H9 (cell line): ENCODE results near the gene C1QTNF9. TPM values are rescaled to one million over a fixed set of nuclear protein-coding genes. Genes with fewer than 3 reads are reported as not detected.

Experiments used
- DNase-seq: peaks from one replicate; pipeline ENCODE4 v3.0.0-alpha.2; 2017
- H2AFZ ChIP-seq: one replicate; pipeline ENCODE4 v1.6.1; 2013; ENCODE audit warnings: mild to moderate bottlenecking, low read length, control low read depth, moderate library complexity
- H2AK5ac ChIP-seq: 2 replicates; pipeline ENCODE4 v1.6.1; 2013; ENCODE audit warnings: low read length, control low read depth, mixed read lengths; ENCODE audit not compliant: insufficient read length
- H2BK120ac ChIP-seq: one replicate; pipeline ENCODE4 v1.6.1; 2013; ENCODE audit warnings: low read depth, mild to moderate bottlenecking, low read length, control low read depth, inconsistent platforms; ENCODE audit not compliant: poor library complexity, severe bottlenecking
- H2BK12ac ChIP-seq: 2 replicates; pipeline ENCODE4 v1.6.1; 2013; ENCODE audit warnings: low read length, control low read depth, mixed read lengths, low read depth; ENCODE audit not compliant: insufficient read length
- H2BK15ac ChIP-seq: 2 replicates; pipeline ENCODE4 v1.6.1; 2013; ENCODE audit warnings: low read depth, low read length, control low read depth
- H2BK20ac ChIP-seq: one replicate; pipeline ENCODE4 v1.6.1; 2013; ENCODE audit warnings: low read depth, mild to moderate bottlenecking, low read length, control low read depth, inconsistent platforms; ENCODE audit not compliant: poor library complexity, severe bottlenecking
- H2BK5ac ChIP-seq: 2 replicates; pipeline ENCODE4 v1.6.1; 2013; ENCODE audit warnings: low read length, control low read depth, mixed read lengths; ENCODE audit not compliant: insufficient read length
- H3K14ac ChIP-seq: 2 replicates; pipeline ENCODE4 v1.6.1; 2013; ENCODE audit warnings: low read length, control low read depth; ENCODE audit not compliant: insufficient read depth
- H3K18ac ChIP-seq: 2 replicates; pipeline ENCODE4 v1.6.1; 2013; ENCODE audit warnings: low read depth, mild to moderate bottlenecking, mixed read lengths, low read length, control low read depth; ENCODE audit not compliant: insufficient read length
- H3K23ac ChIP-seq: 2 replicates; pipeline ENCODE4 v1.6.1; 2013; ENCODE audit warnings: low read length, control low read depth, mixed read lengths, low read depth; ENCODE audit not compliant: insufficient read length
- H3K23me2 ChIP-seq: 2 replicates; pipeline ENCODE4 v1.6.1; 2013; ENCODE audit warnings: low read depth, mild to moderate bottlenecking, mixed read lengths, low read length, control low read depth; ENCODE audit not compliant: insufficient read length, poor library complexity, severe bottlenecking
- H3K27ac ChIP-seq: 2 replicates; pipeline ENCODE4 v1.5.1; 2013; ENCODE audit warnings: low read length, control low read depth, mixed read lengths, low read depth; ENCODE audit not compliant: insufficient read length
- H3K27me3 ChIP-seq: 2 replicates; pipeline ENCODE4 v1.6.1; 2013; ENCODE audit warnings: low read length, control low read depth, inconsistent platforms; ENCODE audit not compliant: insufficient read depth
- H3K4ac ChIP-seq: 2 replicates; pipeline ENCODE4 v1.6.1; 2013; ENCODE audit warnings: low read depth, mild to moderate bottlenecking, control low read depth, inconsistent platforms, low read length, moderate library complexity
- H3K4me1 ChIP-seq: 2 replicates; pipeline ENCODE4 v1.6.1; 2013; ENCODE audit warnings: low read length, control low read depth, inconsistent platforms; ENCODE audit not compliant: insufficient read depth
- H3K4me2 ChIP-seq: 2 replicates; pipeline ENCODE4 v1.6.1; 2013; ENCODE audit warnings: low read length, control low read depth, mixed read lengths; ENCODE audit not compliant: insufficient read length, insufficient read depth
- H3K56ac ChIP-seq: 2 replicates; pipeline ENCODE4 v1.6.1; 2013; ENCODE audit warnings: low read depth, mild to moderate bottlenecking, mixed read lengths, low read length, control low read depth; ENCODE audit not compliant: insufficient read length
- H3K79me1 ChIP-seq: 2 replicates; pipeline ENCODE4 v1.6.1; 2013; ENCODE audit warnings: low read depth, mild to moderate bottlenecking, moderate library complexity, low read length, control low read depth, inconsistent platforms; ENCODE audit not compliant: insufficient read depth, poor library complexity, severe bottlenecking
- H3K79me2 ChIP-seq: 2 replicates; pipeline ENCODE4 v1.6.1; 2013; ENCODE audit warnings: low read length, control low read depth, inconsistent platforms; ENCODE audit not compliant: insufficient read depth
- H3K9ac ChIP-seq: 2 replicates; pipeline ENCODE4 v1.6.1; 2013; ENCODE audit warnings: low read length, control low read depth, mixed read lengths; ENCODE audit not compliant: insufficient read length; ENCODE audit errors: extremely low read depth
- H3K9me3 ChIP-seq: one replicate; pipeline ENCODE4 v1.6.1; 2013; ENCODE audit warnings: low read depth, low read length, inconsistent platforms; ENCODE audit not compliant: control insufficient read depth
- H3T11ph ChIP-seq: one replicate; pipeline ENCODE4 v1.6.1; 2013; ENCODE audit warnings: mild to moderate bottlenecking, low read length, control low read depth, inconsistent platforms
- H4K20me1 ChIP-seq: one replicate; pipeline ENCODE4 v1.6.1; 2013; ENCODE audit not compliant: control insufficient read depth, insufficient read length, insufficient read depth
- H4K5ac ChIP-seq: 2 replicates; pipeline ENCODE4 v1.6.1; 2013; ENCODE audit warnings: low read depth, mild to moderate bottlenecking, mixed read lengths, low read length, control low read depth; ENCODE audit not compliant: insufficient read length
- H4K8ac ChIP-seq: replicated peaks from 2 replicates; pipeline ENCODE4 v1.6.1; 2013; ENCODE audit warnings: low read length, control low read depth, mixed read lengths, low read depth; ENCODE audit not compliant: insufficient read length
- H4K91ac ChIP-seq: 2 replicates; pipeline ENCODE4 v1.6.1; 2013; ENCODE audit warnings: low read depth, mild to moderate bottlenecking, moderate library complexity, mixed read lengths, low read length, control low read depth; ENCODE audit not compliant: insufficient read length
- H3K27ac Mint-ChIP-seq, 3 experiments: 2 replicates in 2 of 3; 3 replicates in 1 of 3; pipeline ENCODE4 v1.8.0; 2020 to 2021; ENCODE audit warnings: mixed read lengths in 3 of 3, mild to moderate bottlenecking in 1 of 3, moderate library complexity in 1 of 3
- H3K27me3 Mint-ChIP-seq: 2 replicates; pipeline ENCODE4 v1.8.0; 2021; ENCODE audit warnings: low read depth, mild to moderate bottlenecking, moderate library complexity, mixed read lengths
- H3K36me3 Mint-ChIP-seq, 3 experiments: 2 replicates in 2 of 3; 3 replicates in 1 of 3; pipeline ENCODE4 v1.8.0; 2020 to 2021; ENCODE audit warnings: low read depth in 3 of 3, mixed read lengths in 3 of 3; ENCODE audit not compliant: insufficient read depth in 1 of 3
- H3K4me1 Mint-ChIP-seq, 2 experiments: 2 replicates each; pipeline ENCODE4 v1.8.0; 2020; ENCODE audit warnings: mixed read lengths in 2 of 2
- H3K4me3 Mint-ChIP-seq, 2 experiments: 2 replicates in 1 of 2; 3 replicates in 1 of 2; pipeline ENCODE4 v1.8.0; 2020 to 2021; ENCODE audit warnings: mild to moderate bottlenecking in 2 of 2, mixed read lengths in 2 of 2, moderate library complexity in 1 of 2
- H3K9me3 Mint-ChIP-seq, 2 experiments: 2 replicates in 1 of 2; 3 replicates in 1 of 2; pipeline ENCODE4 v1.8.0; 2020; ENCODE audit warnings: mild to moderate bottlenecking in 2 of 2, mixed read lengths in 2 of 2, moderate library complexity in 1 of 2
- CTCF ChIP-seq: fragments of 200-600 bp; sonication (generic); conservative IDR thresholded peaks from 3 replicates; pipeline ENCODE4 v1.8.0; 2021; ENCODE audit warnings: antibody characterized with exemption, mild to moderate bottlenecking
- WGBS: extraction: QIAGEN DNeasy Blood & Tissue Kit; methylation state at CpG from one replicate; pipeline ENCODE4 v1.1.7; 2013; ENCODE audit warnings: missing lambda C conversion rate, low lambda C conversion rate, mixed read lengths; ENCODE audit not compliant: insufficient read length; ENCODE audit errors: extremely low coverage; 5-methylcytosine and 5-hydroxymethylcytosine counted together
- total RNA-seq: library from RNA; stranded (reverse); gene quantifications from 2 replicates; pipeline ENCODE4 v1.2.1, GENCODE V29; 2021

The C1QTNF9 gene
- total RNA-seq, 1 experiment from 2014 or later: not detected

GRCh38 chr13:24273926-24274325 is 35.5 kb upstream of the C1QTNF9 start:
- Histone ChIP-seq H2BK20ac (no peak overlapping the region), H3K9ac (no peak overlapping the region), H3K4me2 (no peak overlapping the region), H2AFZ (no peak overlapping the region), H2BK5ac (no peak overlapping the region), H3K23me2 (no peaks in the 10 kb centered on the region), H4K20me1 (no peaks in the 10 kb centered on the region), H3K27ac (no peak overlapping the region), H3K23ac (no peak overlapping the region), H3K18ac (no peak overlapping the region), H3K9me3 (no peaks in the 10 kb centered on the region), H3K14ac (no peak overlapping the region), H3K27me3 (no peaks in the 10 kb centered on the region), H3K4me1 (no peaks in the 10 kb centered on the region), H2AK5ac (no peak overlapping the region), H2BK15ac (no peak overlapping the region), H3K79me1 (no peaks in the 10 kb centered on the region), H3K56ac (no peak overlapping the region), H4K8ac (no peak overlapping the region), H3K4ac (no peak overlapping the region), H2BK120ac (no peak overlapping the region), H4K91ac (no peak overlapping the region), H4K5ac (no peak overlapping the region), H3K79me2 (no peaks in the 10 kb centered on the region), H3T11ph (no peak overlapping the region), H2BK12ac (no peak overlapping the region)
- no peak for TF ChIP-seq CTCF
- no CpG with 5 or more reads among the region's 7 CpGs for WGBS
- no peaks in the 10 kb centered on the region for H3K9me3 Mint-ChIP-seq
- peaks cover 6 to 19% of the 10 kb centered on the region in 2 experiments for H3K4me1 Mint-ChIP-seq
- no peak for DNase-seq
- H3K4me3 Mint-ChIP-seq: no peak overlapping the region
- no peaks in the 10 kb centered on the region; a peak in 2 of 7 replicates for H3K36me3 Mint-ChIP-seq
- no peak overlapping the region for H3K27ac Mint-ChIP-seq
- no peaks in the 10 kb centered on the region; the same call in 1 of the 2 replicates for H3K27me3 Mint-ChIP-seq
